OCI-LY1 (cell line): Measurements from ENCODE around the gene TDRD10.

ENCODE experiments used
- EZH2 ChIP-seq: fragments of 200-600 bp; sonication (generic), shearing (Covaris generic); IDR thresholded peaks from 2 replicates; pipeline ENCODE4 v1.8.0; 2017; ENCODE audit warnings: borderline replicate concordance, mixed run types, mild to moderate bottlenecking, antibody characterized with exemption, low read length, moderate library complexity, mixed read lengths
- TF ChIP-seq, protein P1 (sequence below): fragments of 200-600 bp; sonication (generic), shearing (Covaris generic); IDR thresholded peaks from 2 replicates; pipeline ENCODE4 v1.5.1; 2017; ENCODE audit warnings: mild to moderate bottlenecking, antibody characterized with exemption, low read length, moderate library complexity, mixed read lengths

DNA sequence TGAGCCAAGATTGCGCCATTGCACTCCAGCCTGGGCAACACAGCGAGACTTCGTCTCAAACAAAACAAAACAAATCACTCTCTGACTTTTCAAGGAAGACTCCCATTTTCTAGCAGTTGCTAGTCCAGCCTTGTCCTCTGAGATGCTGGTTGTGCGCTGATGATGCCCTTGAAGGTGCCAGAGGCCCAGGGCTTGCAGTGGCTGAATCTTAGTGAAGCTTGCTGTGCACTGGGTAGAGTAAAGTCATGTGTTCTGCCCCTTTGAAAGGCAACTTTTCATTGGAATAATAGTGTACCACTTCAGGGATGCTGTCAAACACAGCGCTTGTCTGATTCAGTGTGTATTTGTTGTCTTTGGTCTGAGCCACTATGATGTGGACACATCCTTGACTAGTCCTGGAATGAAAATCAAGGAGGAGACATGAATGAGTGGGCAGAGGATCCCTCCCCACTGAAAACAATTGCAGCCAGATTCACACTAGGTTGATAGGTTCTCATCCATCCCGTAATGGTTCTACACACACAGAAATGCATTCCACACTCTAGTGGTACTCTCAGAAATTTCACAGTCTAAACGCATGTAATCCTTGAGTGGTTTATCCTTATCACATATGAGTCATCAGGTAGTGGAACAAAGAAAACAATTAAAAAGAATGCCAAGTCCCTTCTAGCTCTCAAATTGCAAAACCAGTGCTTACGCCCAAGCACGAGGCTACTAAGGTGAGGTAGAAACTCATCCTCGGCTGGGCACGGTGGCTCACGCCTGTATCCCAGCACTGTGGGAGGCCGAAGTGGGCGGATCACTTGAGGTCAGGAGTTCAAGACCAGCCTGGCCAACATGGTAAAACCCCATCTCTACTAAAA lies 17.8 kb upstream of the TDRD10 start:
- TF ChIP-seq EZH2: no peak
- TF ChIP-seq, protein P1, sequence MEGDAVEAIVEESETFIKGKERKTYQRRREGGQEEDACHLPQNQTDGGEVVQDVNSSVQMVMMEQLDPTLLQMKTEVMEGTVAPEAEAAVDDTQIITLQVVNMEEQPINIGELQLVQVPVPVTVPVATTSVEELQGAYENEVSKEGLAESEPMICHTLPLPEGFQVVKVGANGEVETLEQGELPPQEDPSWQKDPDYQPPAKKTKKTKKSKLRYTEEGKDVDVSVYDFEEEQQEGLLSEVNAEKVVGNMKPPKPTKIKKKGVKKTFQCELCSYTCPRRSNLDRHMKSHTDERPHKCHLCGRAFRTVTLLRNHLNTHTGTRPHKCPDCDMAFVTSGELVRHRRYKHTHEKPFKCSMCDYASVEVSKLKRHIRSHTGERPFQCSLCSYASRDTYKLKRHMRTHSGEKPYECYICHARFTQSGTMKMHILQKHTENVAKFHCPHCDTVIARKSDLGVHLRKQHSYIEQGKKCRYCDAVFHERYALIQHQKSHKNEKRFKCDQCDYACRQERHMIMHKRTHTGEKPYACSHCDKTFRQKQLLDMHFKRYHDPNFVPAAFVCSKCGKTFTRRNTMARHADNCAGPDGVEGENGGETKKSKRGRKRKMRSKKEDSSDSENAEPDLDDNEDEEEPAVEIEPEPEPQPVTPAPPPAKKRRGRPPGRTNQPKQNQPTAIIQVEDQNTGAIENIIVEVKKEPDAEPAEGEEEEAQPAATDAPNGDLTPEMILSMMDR: no peak
